Measurements from ENCODE around the gene OCA2.
"Not testable (repeated sequence)": the region's sequence is repeated elsewhere in the genome, so short reads cannot be mapped to it uniquely, and the experiment has no call there.

OCA2 gene

DNA sequence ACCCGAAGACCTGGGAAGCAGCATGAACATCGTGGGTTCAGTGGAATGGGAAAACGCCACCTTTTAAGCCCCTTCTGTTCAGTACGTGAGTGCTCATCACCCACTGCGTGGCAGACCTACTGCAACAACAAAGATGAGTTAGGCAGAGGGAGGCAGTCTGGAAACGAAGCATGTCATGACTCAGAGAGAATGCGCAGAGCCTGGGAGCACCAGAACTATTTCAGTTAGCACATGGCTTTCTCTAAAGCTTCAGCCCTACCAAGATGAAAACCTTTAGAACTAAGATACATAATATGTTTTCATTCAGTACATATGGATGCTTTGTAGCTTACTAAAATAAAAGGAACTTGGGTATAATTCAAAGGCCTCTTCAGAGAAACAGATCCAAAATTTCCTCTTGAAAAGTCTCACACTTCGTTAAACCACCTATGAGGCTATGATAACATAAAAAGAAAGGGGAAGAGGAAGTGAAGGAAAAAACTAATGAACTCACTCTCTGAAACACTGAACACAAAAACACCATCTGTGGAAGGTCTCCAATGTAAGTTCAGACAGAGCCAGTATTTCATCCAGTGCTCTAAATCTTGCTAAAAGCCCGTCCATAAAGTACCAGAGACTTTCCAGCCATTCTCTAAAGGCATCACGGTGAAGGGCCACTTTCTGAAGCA is 140.1 kb downstream of the OCA2 start:
- no peaks in the 10 kb centered on the region for H3K4me1 ChIP-seq (ENCODE audit: low read length)
- no peaks in the 10 kb centered on the region for H3K9me2 ChIP-seq (replicated peaks; ENCODE audit: insufficient read depth, low read length)
- no peak overlapping the region for H3K27ac ChIP-seq (ENCODE audit: low read length)
- H3K9ac ChIP-seq (ENCODE audit: low read length) = no peak overlapping the region
- no peak overlapping the region for H3K4me3 ChIP-seq (ENCODE audit: low read length)
- no peaks in the 10 kb centered on the region for H3K79me2 ChIP-seq (ENCODE audit: low read length)
- no peaks in the 10 kb centered on the region for H4K20me1 ChIP-seq (ENCODE audit: insufficient read depth, low read length)
- H3F3A ChIP-seq (ENCODE audit: insufficient read depth, low read length) = no peaks in the 10 kb centered on the region
- no peaks in the 10 kb centered on the region for H3K36me3 ChIP-seq (replicated peaks; ENCODE audit: insufficient read depth, low read length)
- no peak overlapping the region for H2AFZ ChIP-seq (ENCODE audit: low read length)
- no peak for DNase-seq
- no peaks in the 10 kb centered on the region for H3K9me3 ChIP-seq (replicated peaks; ENCODE audit: insufficient read depth, low read length)
- no peaks in the 10 kb centered on the region for H3K27me3 ChIP-seq (replicated peaks; ENCODE audit: insufficient read depth, low read length)
- TF ChIP-seq, protein P1, sequence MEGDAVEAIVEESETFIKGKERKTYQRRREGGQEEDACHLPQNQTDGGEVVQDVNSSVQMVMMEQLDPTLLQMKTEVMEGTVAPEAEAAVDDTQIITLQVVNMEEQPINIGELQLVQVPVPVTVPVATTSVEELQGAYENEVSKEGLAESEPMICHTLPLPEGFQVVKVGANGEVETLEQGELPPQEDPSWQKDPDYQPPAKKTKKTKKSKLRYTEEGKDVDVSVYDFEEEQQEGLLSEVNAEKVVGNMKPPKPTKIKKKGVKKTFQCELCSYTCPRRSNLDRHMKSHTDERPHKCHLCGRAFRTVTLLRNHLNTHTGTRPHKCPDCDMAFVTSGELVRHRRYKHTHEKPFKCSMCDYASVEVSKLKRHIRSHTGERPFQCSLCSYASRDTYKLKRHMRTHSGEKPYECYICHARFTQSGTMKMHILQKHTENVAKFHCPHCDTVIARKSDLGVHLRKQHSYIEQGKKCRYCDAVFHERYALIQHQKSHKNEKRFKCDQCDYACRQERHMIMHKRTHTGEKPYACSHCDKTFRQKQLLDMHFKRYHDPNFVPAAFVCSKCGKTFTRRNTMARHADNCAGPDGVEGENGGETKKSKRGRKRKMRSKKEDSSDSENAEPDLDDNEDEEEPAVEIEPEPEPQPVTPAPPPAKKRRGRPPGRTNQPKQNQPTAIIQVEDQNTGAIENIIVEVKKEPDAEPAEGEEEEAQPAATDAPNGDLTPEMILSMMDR (IDR thresholded peaks at IDR 0.05; ENCODE audit: low read length) = no peak
- TF ChIP-seq EZH2phosphoT487 (IDR thresholded peaks at IDR 0.05; ENCODE audit: low read length) (no peak), EZH2 (optimal IDR thresholded peaks at IDR 0.05; ENCODE audit: low read depth, low read length) (no peak)
- H3K4me2 ChIP-seq (ENCODE audit: low read depth, low read length) = no peak overlapping the region

DNA sequence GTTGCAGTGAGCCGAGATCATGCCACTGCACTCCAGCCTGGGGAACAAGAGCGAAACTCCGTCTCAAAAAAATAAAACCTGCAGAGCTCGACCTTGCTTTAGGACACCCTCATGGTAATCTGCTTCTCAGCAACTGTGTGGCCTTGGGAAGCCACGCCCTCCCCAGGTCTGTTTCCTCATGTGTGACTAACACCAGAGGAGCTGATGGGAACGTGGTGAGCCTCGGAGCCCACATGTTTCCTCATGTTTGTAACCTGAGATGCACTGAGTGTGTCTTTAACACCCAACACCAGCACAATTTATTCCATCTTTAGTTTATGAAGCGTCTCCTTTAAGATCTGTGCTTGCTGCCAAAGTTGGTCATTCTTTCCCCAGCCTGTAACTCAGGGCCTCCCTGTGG is 142.8 kb downstream of the OCA2 start:
- Histone ChIP-seq H4K20me1 (ENCODE audit: insufficient read depth, low read length) (no peaks in the 10 kb centered on the region), H3K79me2 (ENCODE audit: low read length) (no peaks in the 10 kb centered on the region), H3K27me3 (replicated peaks; ENCODE audit: insufficient read depth, low read length) (no peaks in the 10 kb centered on the region), H3F3A (ENCODE audit: insufficient read depth, low read length) (no peaks in the 10 kb centered on the region), H3K4me3 (ENCODE audit: low read length) (no peak overlapping the region), H3K4me2 (ENCODE audit: low read depth, low read length) (no peak overlapping the region), H3K9me3 (replicated peaks; ENCODE audit: insufficient read depth, low read length) (no peaks in the 10 kb centered on the region), H3K9ac (ENCODE audit: low read length) (no peak overlapping the region), H3K27ac (ENCODE audit: low read length) (no peak overlapping the region), H3K9me2 (replicated peaks; ENCODE audit: insufficient read depth, low read length) (no peaks in the 10 kb centered on the region), H3K36me3 (replicated peaks; ENCODE audit: insufficient read depth, low read length) (no peaks in the 10 kb centered on the region), H2AFZ (ENCODE audit: low read length) (no peak overlapping the region), H3K4me1 (ENCODE audit: low read length) (no peaks in the 10 kb centered on the region)
- DNase-seq = no peak
- TF ChIP-seq EZH2 (optimal IDR thresholded peaks at IDR 0.05; ENCODE audit: low read depth, low read length) (no peak), EZH2phosphoT487 (IDR thresholded peaks at IDR 0.05; ENCODE audit: low read length) (no peak)
- TF ChIP-seq, protein P1 (IDR thresholded peaks at IDR 0.05; ENCODE audit: low read length) = no peak

DNA sequence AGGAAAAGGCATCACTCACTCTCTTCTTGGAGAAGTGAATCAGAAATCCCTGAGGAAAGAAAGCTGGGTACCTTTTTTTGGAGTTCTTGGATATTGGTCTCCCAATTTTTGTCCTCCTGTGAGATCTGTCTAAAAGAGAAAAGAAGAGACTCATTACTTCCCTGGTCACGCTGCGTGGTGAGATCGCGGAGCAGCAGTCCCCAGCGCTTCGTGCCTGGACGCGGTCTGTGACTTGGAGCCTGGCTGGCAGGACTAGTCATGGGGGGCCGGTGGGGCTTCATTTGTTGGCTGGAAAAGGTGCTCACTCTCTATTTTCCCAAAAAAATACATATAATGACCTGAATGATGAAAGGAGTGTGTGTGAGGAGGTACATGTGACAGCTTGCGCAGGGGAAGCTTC is 144.0 kb downstream of the OCA2 start:
- TF ChIP-seq, protein P1 (IDR thresholded peaks at IDR 0.05; ENCODE audit: low read length) = no peak
- Histone ChIP-seq H3K27ac (ENCODE audit: low read length) (no peak overlapping the region), H3K4me3 (ENCODE audit: low read length) (no peak overlapping the region), H3K9ac (ENCODE audit: low read length) (no peak overlapping the region), H3K36me3 (replicated peaks; ENCODE audit: insufficient read depth, low read length) (no peaks in the 10 kb centered on the region), H2AFZ (ENCODE audit: low read length) (no peak overlapping the region), H3K79me2 (ENCODE audit: low read length) (no peaks in the 10 kb centered on the region), H3K4me1 (ENCODE audit: low read length) (no peaks in the 10 kb centered on the region), H4K20me1 (ENCODE audit: insufficient read depth, low read length) (no peaks in the 10 kb centered on the region), H3K9me2 (replicated peaks; ENCODE audit: insufficient read depth, low read length) (no peaks in the 10 kb centered on the region), H3K27me3 (replicated peaks; ENCODE audit: insufficient read depth, low read length) (no peaks in the 10 kb centered on the region), H3K9me3 (replicated peaks; ENCODE audit: insufficient read depth, low read length) (no peaks in the 10 kb centered on the region), H3F3A (ENCODE audit: insufficient read depth, low read length) (no peaks in the 10 kb centered on the region), H3K4me2 (ENCODE audit: low read depth, low read length) (no peak overlapping the region)
- no peak for DNase-seq

DNA sequence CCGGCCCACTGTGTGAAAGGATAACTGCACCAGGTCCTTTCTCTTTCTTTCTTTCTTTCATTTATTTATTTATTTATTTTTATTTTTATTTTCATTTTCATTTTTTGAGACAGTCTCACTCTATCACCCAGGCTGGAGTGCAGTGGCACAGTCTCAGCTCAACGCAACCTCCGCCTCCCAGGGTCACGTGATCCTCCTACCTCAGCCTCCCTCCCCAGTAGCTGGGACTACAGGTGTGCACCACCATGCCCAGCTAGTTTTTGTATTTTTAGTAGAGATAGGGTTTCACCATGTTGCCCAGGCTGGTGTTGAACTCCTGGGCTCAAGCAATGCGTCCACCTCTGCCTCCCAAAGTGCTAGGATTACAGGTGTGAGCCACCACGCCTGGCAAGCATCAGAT is 146.5 kb downstream of the OCA2 start:
- not testable (repeated sequence) for H3K27me3 ChIP-seq (replicated peaks; ENCODE audit: insufficient read depth, low read length); H3K4me1 ChIP-seq (ENCODE audit: low read length); H3F3A ChIP-seq (ENCODE audit: insufficient read depth, low read length); H3K9me2 ChIP-seq (replicated peaks; ENCODE audit: insufficient read depth, low read length); H3K4me3 ChIP-seq (ENCODE audit: low read length); DNase-seq; H4K20me1 ChIP-seq (ENCODE audit: insufficient read depth, low read length); H2AFZ ChIP-seq (ENCODE audit: low read length); H3K79me2 ChIP-seq (ENCODE audit: low read length); H3K9me3 ChIP-seq (replicated peaks; ENCODE audit: insufficient read depth, low read length); H3K27ac ChIP-seq (ENCODE audit: low read length); H3K9ac ChIP-seq (ENCODE audit: low read length); H3K36me3 ChIP-seq (replicated peaks; ENCODE audit: insufficient read depth, low read length); H3K4me2 ChIP-seq (ENCODE audit: low read depth, low read length)
